IMR-90 (cell line): ENCODE measurements around the gene SLC25A25. TPM values are rescaled to one million over a fixed set of nuclear protein-coding genes. Genes with fewer than 3 reads are reported as not detected.

Experiments
- ATAC-seq: fragments of 200-7000 bp; cut with Tn5 transposase; 2 replicates; pipeline ENCODE4 v1.9.1; 2020; ENCODE audit warnings: low read depth, mild to moderate bottlenecking, moderate library complexity
- BruUV-seq: library from RNA; stranded (reverse); fragments of 400-500 nt; replicated peaks from 2 replicates; lab custom pipeline; 2021; lab: Mats Ljungman, UMichigan
- CTCF ChIA-PET: fragments of 300-600 bp; formaldehyde crosslinking; extraction: SDS; loops from one replicate; lab custom pipeline; 2021; ENCODE audit warnings: antibody characterized with exemption; lab: Yijun Ruan, JAX
- POLR2A ChIA-PET: fragments of 300-600 bp; sonication (Branson Sonifier 250); formaldehyde crosslinking; loops from one replicate; lab custom pipeline; 2022; ENCODE audit warnings: antibody characterized with exemption; ENCODE audit not compliant: unreplicated experiment; lab: Charles Lee
- DNase-seq: peaks from one replicate; pipeline ENCODE4 v3.0.0; 2013
- H2AFZ ChIP-seq: replicated peaks from 2 replicates; pipeline ENCODE3; 2013; ENCODE audit warnings: low read length, mild to moderate bottlenecking; ENCODE audit not compliant: poor library complexity
- H2AK5ac ChIP-seq: 2 replicates; pipeline ENCODE4 v1.6.1; 2013; ENCODE audit warnings: low read depth, low read length, inconsistent platforms
- H2AK9ac ChIP-seq: replicated peaks from 2 replicates; pipeline ENCODE3; 2013; ENCODE audit warnings: mild to moderate bottlenecking, low read depth, low read length, moderate library complexity; ENCODE audit not compliant: poor library complexity
- H2BK120ac ChIP-seq: 2 replicates; pipeline ENCODE4 v1.6.1; 2013; ENCODE audit warnings: low read depth, low read length, inconsistent platforms
- H2BK15ac ChIP-seq: 3 replicates; pipeline ENCODE4 v1.6.1; 2013; ENCODE audit warnings: low read depth, low read length, inconsistent platforms
- H2BK20ac ChIP-seq: 2 replicates; pipeline ENCODE4 v1.6.1; 2013; ENCODE audit warnings: low read depth, mild to moderate bottlenecking, inconsistent platforms, low read length, moderate library complexity
- H2BK5ac ChIP-seq: 2 replicates; pipeline ENCODE4 v1.6.1; 2013; ENCODE audit warnings: mild to moderate bottlenecking, low read depth, low read length, inconsistent platforms; ENCODE audit not compliant: poor library complexity, severe bottlenecking
- H3K14ac ChIP-seq: replicated peaks from 2 replicates; pipeline ENCODE4 v1.6.1; 2013; ENCODE audit warnings: low read depth, low read length, inconsistent platforms
- H3K18ac ChIP-seq: 2 replicates; pipeline ENCODE4 v1.6.1; 2013; ENCODE audit warnings: low read depth, low read length, control low read depth
- H3K23ac ChIP-seq: 2 replicates; pipeline ENCODE4 v1.6.1; 2013; ENCODE audit warnings: low read depth, low read length, inconsistent platforms
- H3K27ac ChIP-seq: 2 replicates; pipeline ENCODE4 v1.5.1; 2013; ENCODE audit warnings: mild to moderate bottlenecking, control low read depth, low read length; ENCODE audit not compliant: insufficient read depth
- H3K27me3 ChIP-seq: 2 replicates; pipeline ENCODE4 v1.6.1; 2013; ENCODE audit warnings: low read length; ENCODE audit not compliant: control insufficient read depth, insufficient read depth
- H3K36me3 ChIP-seq: 2 replicates; pipeline ENCODE4 v1.6.1; 2013; ENCODE audit warnings: low read length, mixed read lengths; ENCODE audit not compliant: control insufficient read depth, insufficient read depth
- H3K4ac ChIP-seq: 2 replicates; pipeline ENCODE4 v1.6.1; 2013; ENCODE audit warnings: low read depth, low read length, inconsistent platforms
- H3K4me1 ChIP-seq: 2 replicates; pipeline ENCODE4 v1.6.1; 2013; ENCODE audit warnings: low read length, mixed read lengths; ENCODE audit not compliant: control insufficient read depth, insufficient read depth
- H3K4me2 ChIP-seq: 2 replicates; pipeline ENCODE4 v1.6.1; 2013; ENCODE audit warnings: low read depth, mild to moderate bottlenecking, control low read depth, low read length, moderate library complexity
- H3K4me3 ChIP-seq: 2 replicates; pipeline ENCODE4 v1.5.1; 2013; ENCODE audit warnings: low read depth, mild to moderate bottlenecking, control low read depth, low read length, moderate library complexity; ENCODE audit not compliant: insufficient read depth
- H3K56ac ChIP-seq: 2 replicates; pipeline ENCODE4 v1.6.1; 2013; ENCODE audit warnings: low read length, inconsistent platforms; ENCODE audit not compliant: insufficient read depth; ENCODE audit errors: extremely low read depth
- H3K79me1 ChIP-seq, 2 experiments: 2 replicates each; pipeline ENCODE4 v1.6.1; 2013; ENCODE audit warnings: low read length in 2 of 2, inconsistent platforms in 1 of 2, low read depth in 1 of 2
- H3K9ac ChIP-seq: 2 replicates; pipeline ENCODE4 v1.6.1; 2013; ENCODE audit warnings: low read depth, low read length, control low read depth
- H3K9me1 ChIP-seq: 2 replicates; pipeline ENCODE4 v1.6.1; 2013; ENCODE audit warnings: low read length, inconsistent platforms; ENCODE audit not compliant: insufficient read depth
- H3K9me3 ChIP-seq: 2 replicates; pipeline ENCODE4 v1.6.1; 2013; ENCODE audit warnings: low read length; ENCODE audit not compliant: control insufficient read depth, insufficient read depth
- H4K20me1 ChIP-seq: 2 replicates; pipeline ENCODE4 v1.6.1; 2013; ENCODE audit warnings: low read length, inconsistent platforms; ENCODE audit not compliant: insufficient read depth
- H4K5ac ChIP-seq: 2 replicates; pipeline ENCODE4 v1.6.1; 2013; ENCODE audit warnings: mild to moderate bottlenecking, low read depth, low read length, control low read depth
- H4K8ac ChIP-seq, 2 experiments: 2 replicates each; pipeline ENCODE4 v1.6.1; 2013; ENCODE audit warnings: low read depth in 2 of 2, low read length in 2 of 2, control low read depth in 1 of 2, inconsistent platforms in 1 of 2
- H4K91ac ChIP-seq: 2 replicates; pipeline ENCODE4 v1.6.1; 2013; ENCODE audit warnings: low read depth, low read length, inconsistent platforms; ENCODE audit not compliant: insufficient read depth
- BHLHE40 ChIP-seq: fragments of 150-350 bp; IDR thresholded peaks from 2 replicates; pipeline ENCODE4 v1.6.1; 2016; ENCODE audit warnings: mild to moderate bottlenecking, low read depth, low read length
- CEBPB ChIP-seq: IDR thresholded peaks from 2 replicates; pipeline ENCODE4 v1.6.1; 2012; ENCODE audit warnings: low read depth, low read length, improper control_type of control experiment
- CHD1 ChIP-seq: IDR thresholded peaks from 2 replicates; pipeline ENCODE4 v1.6.1; 2012; ENCODE audit warnings: low read depth, low read length, improper control_type of control experiment
- FOS ChIP-seq: fragments of 150-350 bp; IDR thresholded peaks from 2 replicates; pipeline ENCODE4 v1.6.1; 2016; ENCODE audit warnings: low read depth, low read length
- MAFK ChIP-seq: IDR thresholded peaks from 2 replicates; pipeline ENCODE4 v1.6.1; 2012; ENCODE audit warnings: low read depth, low read length, improper control_type of control experiment
- MAZ ChIP-seq: IDR thresholded peaks from 2 replicates; pipeline ENCODE4 v1.6.1; 2012; ENCODE audit warnings: low read depth, mild to moderate bottlenecking, low read length, improper control_type of control experiment, moderate library complexity, borderline replicate concordance
- MXI1 ChIP-seq: IDR thresholded peaks from 2 replicates; pipeline ENCODE4 v1.6.1; 2012; ENCODE audit warnings: low read depth, mild to moderate bottlenecking, low read length, moderate library complexity, borderline replicate concordance
- NFE2L2 ChIP-seq: fragments of 150-350 bp; IDR thresholded peaks from 2 replicates; pipeline ENCODE4 v1.6.1; 2016; ENCODE audit warnings: low read depth, mild to moderate bottlenecking, low read length
- POLR2A ChIP-seq: IDR thresholded peaks from 2 replicates; pipeline ENCODE4 v1.6.1; 2012; ENCODE audit warnings: mild to moderate bottlenecking, low read depth, low read length
- RAD21 ChIP-seq: IDR thresholded peaks from 2 replicates; pipeline ENCODE4 v1.6.1; 2012; ENCODE audit warnings: low read length, improper control_type of control experiment
- RCOR1 ChIP-seq: IDR thresholded peaks from 2 replicates; pipeline ENCODE4 v1.6.1; 2012; ENCODE audit warnings: mild to moderate bottlenecking, low read length, improper control_type of control experiment; ENCODE audit not compliant: insufficient replicate concordance
- RFX5 ChIP-seq: IDR thresholded peaks from 2 replicates; pipeline ENCODE4 v1.8.0; 2012; ENCODE audit warnings: low read depth, mild to moderate bottlenecking, low read length, moderate library complexity
- SMC3 ChIP-seq: fragments of 150-350 bp; IDR thresholded peaks from 2 replicates; pipeline ENCODE4 v1.6.1; 2016; ENCODE audit warnings: low read depth, mild to moderate bottlenecking, antibody characterized with exemption, low read length, moderate library complexity
- WGBS, 2 experiments: methylation state at CpG; one replicate each; pipeline versions ENCODE4 v1.1.5 to v1.1.7; 2013; ENCODE audit warnings: missing lambda C conversion rate in 2 of 2; ENCODE audit not compliant: insufficient read length in 1 of 2; ENCODE audit errors: extremely low coverage in 2 of 2; 5-methylcytosine and 5-hydroxymethylcytosine counted together
- dilution Hi-C: fragments of 300-500 bp; cut with HindIII; formaldehyde crosslinking; loops from one replicate; pipeline ENCODE4 v1.14.3; 2018; ENCODE audit warnings: low sequenced_read_pairs; ENCODE audit not compliant: unreplicated experiment
- in situ Hi-C: fragments of 300-500 bp; cut with MboI; formaldehyde crosslinking; loops from 3 replicates; pipeline ENCODE4 v1.14.3; 2019; ENCODE audit warnings: low sequenced_read_pairs, inconsistent platforms, mixed read lengths
- intact Hi-C: fragments of 100-400 bp; cut with micrococcal nuclease; formaldehyde crosslinking; loops from 2 replicates; pipeline ENCODE4 v1.10.0; 2022
- polyA plus RNA-seq, 3 experiments: library from polyadenylated mRNA; depleted of rRNA; stranded (reverse); fragments of >200 nt; gene quantifications; 2 replicates each; pipeline ENCODE4 v1.2.3, GENCODE V29; 2012; ENCODE audit warnings: low replicate concordance in 1 of 3
- total RNA-seq: library from RNA; depleted of rRNA; stranded (reverse); fragments of >200 nt; gene quantifications from 2 replicates; pipeline ENCODE4 v1.2.3, GENCODE V29; 2012
- TF ChIP-seq, protein P1 (sequence below): conservative IDR thresholded peaks from 2 replicates; pipeline ENCODE4 v1.5.1; 2012; ENCODE audit warnings: mild to moderate bottlenecking, low read depth, low read length, improper control_type of control experiment
- TF ChIP-seq, protein P2 (sequence below): fragments of 150-350 bp; IDR thresholded peaks from 2 replicates; pipeline ENCODE4 v1.6.1; 2016; ENCODE audit warnings: low read depth, mild to moderate bottlenecking, low read length, moderate library complexity, borderline replicate concordance
- TF ChIP-seq, protein P3 (sequence below): fragments of 150-350 bp; IDR thresholded peaks from 2 replicates; pipeline ENCODE4 v1.6.1; 2017; ENCODE audit warnings: mild to moderate bottlenecking, antibody characterized with exemption, low read length, low read depth

Gene SLC25A25
- total and polyA plus RNA-seq, 2 of the 4 experiments (the other 2 are of a cell fraction), result 14.0 to 17.9 TPM

DNA sequence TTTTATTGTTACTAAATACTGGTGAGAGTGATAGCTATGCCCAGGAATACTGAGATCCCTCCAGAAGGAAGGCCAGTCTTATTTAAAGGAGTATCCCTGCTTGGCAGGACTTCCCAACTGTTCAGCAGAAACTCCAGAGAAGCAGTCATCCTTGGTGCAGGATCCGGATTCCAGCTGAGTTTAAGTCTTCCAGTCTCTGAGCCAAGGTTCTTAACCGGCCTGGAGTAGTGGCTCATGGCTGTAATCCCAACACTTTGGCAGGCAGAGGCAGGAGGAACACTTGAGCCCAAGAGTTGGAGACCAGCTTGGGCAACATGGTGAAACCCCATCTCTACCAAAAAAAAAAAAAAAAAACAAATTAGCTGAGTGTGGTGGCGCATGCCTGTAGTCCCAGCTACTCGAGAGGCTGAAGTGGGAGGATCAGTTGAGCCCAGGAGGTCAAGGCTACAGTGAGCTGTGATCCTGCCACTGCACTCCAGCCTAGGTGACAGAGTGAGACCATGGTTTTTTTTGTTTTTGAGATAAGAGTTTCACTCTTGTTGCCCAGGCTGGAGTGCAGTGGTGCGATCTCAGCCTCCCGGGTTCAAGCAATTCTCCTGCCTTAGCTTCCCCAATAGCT is 8.6 kb upstream of the SLC25A25 start:
- Histone ChIP-seq H4K20me1 (no peaks in the 10 kb centered on the region), H2AFZ (no peak overlapping the region), H3K36me3 (peaks cover 15% of the 10 kb centered on the region; the same call in 1 of the 2 replicates), H4K8ac (no peak overlapping the region), H3K79me1 (peaks cover 0 to 6% of the 10 kb centered on the region in 2 experiments; a peak in 2 of 4 replicates), H3K4ac (no peak overlapping the region), H4K91ac (no peak overlapping the region), H2AK5ac (no peak overlapping the region), H2BK120ac (no peak overlapping the region), H4K5ac (no peak overlapping the region), H3K14ac (no peak overlapping the region), H2BK5ac (no peak overlapping the region), H3K9me3 (no peaks in the 10 kb centered on the region), H3K4me1 (peaks cover 7% of the 10 kb centered on the region; the same call in 1 of the 2 replicates), H3K4me3 (no peak overlapping the region), H3K56ac (no peak overlapping the region), H3K27me3 (no peaks in the 10 kb centered on the region), H2AK9ac (no peak overlapping the region), H2BK20ac (no peak overlapping the region), H3K4me2 (no peak overlapping the region), H3K27ac (no peak overlapping the region), H3K18ac (no peak overlapping the region), H3K23ac (no peak overlapping the region), H2BK15ac (no peak overlapping the region), H3K9ac (no peak overlapping the region), H3K9me1 (peaks cover 10% of the 10 kb centered on the region)
- ChIA-PET POLR2A (interaction anchor here (1.0 kb wide), 1 partner anchor 13 kb away, joined by 9 read pairs; no protein-coding TSS in a partner anchor), CTCF (no interaction called here)
- intact Hi-C loops, result no loop called here
- no peak for ATAC-seq
- dilution Hi-C loops, result no loop called here
- DNase-seq, result no peak
- no peak for TF ChIP-seq FOS
- no peak for TF ChIP-seq RFX5
- no peak for TF ChIP-seq MXI1
- TF ChIP-seq CEBPB, result no peak
- TF ChIP-seq, protein P1, sequence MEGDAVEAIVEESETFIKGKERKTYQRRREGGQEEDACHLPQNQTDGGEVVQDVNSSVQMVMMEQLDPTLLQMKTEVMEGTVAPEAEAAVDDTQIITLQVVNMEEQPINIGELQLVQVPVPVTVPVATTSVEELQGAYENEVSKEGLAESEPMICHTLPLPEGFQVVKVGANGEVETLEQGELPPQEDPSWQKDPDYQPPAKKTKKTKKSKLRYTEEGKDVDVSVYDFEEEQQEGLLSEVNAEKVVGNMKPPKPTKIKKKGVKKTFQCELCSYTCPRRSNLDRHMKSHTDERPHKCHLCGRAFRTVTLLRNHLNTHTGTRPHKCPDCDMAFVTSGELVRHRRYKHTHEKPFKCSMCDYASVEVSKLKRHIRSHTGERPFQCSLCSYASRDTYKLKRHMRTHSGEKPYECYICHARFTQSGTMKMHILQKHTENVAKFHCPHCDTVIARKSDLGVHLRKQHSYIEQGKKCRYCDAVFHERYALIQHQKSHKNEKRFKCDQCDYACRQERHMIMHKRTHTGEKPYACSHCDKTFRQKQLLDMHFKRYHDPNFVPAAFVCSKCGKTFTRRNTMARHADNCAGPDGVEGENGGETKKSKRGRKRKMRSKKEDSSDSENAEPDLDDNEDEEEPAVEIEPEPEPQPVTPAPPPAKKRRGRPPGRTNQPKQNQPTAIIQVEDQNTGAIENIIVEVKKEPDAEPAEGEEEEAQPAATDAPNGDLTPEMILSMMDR, result no peak
- no peak for TF ChIP-seq NFE2L2
- no peak for TF ChIP-seq POLR2A
- TF ChIP-seq SMC3, result no peak
- TF ChIP-seq CHD1, result no peak
- no peak for TF ChIP-seq RCOR1
- TF ChIP-seq BHLHE40, result no peak
- no peak for TF ChIP-seq RAD21
- TF ChIP-seq, protein P2, sequence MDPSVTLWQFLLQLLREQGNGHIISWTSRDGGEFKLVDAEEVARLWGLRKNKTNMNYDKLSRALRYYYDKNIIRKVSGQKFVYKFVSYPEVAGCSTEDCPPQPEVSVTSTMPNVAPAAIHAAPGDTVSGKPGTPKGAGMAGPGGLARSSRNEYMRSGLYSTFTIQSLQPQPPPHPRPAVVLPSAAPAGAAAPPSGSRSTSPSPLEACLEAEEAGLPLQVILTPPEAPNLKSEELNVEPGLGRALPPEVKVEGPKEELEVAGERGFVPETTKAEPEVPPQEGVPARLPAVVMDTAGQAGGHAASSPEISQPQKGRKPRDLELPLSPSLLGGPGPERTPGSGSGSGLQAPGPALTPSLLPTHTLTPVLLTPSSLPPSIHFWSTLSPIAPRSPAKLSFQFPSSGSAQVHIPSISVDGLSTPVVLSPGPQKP, result no peak
- TF ChIP-seq, protein P3, sequence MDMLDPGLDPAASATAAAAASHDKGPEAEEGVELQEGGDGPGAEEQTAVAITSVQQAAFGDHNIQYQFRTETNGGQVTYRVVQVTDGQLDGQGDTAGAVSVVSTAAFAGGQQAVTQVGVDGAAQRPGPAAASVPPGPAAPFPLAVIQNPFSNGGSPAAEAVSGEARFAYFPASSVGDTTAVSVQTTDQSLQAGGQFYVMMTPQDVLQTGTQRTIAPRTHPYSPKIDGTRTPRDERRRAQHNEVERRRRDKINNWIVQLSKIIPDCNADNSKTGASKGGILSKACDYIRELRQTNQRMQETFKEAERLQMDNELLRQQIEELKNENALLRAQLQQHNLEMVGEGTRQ, result no peak
- no peak for TF ChIP-seq MAZ
- TF ChIP-seq MAFK, result no peak
- in situ Hi-C loops, result no loop called here
- BruUV-seq, result no TSS peak
- whole genome bisulfite sequencing, 2 experiments, result 100% methylated on average over 1 of the region's 6 CpGs; no CpG with 5 or more reads in 1 of the 2 experiments
